Right lobe of liver (tissue), 6 donors: ENCODE measurements around the gene KCNQ2. TPM values are rescaled to one million over a fixed set of nuclear protein-coding genes. Genes with fewer than 3 reads are reported as not detected.

Experiments used
- ATAC-seq, 4 donors: fragments of 200-7000 bp; cut with Tn5 transposase; one replicate each; pipeline ENCODE4 v1.9.1; 2020; ENCODE audit warnings: mild to moderate bottlenecking in 4 of 4, moderate library complexity in 4 of 4
- DNase-seq, 3 donors: peaks; one replicate each; pipeline ENCODE4 v3.0.0-alpha.2; 2020
- H3K27ac ChIP-seq, 3 donors: fragments of 200-600 bp; one replicate each; pipeline ENCODE4 v1.8.0; 2022
- H3K27me3 ChIP-seq, 2 donors: fragments of 200-600 bp; one replicate each; pipeline ENCODE4 v1.8.0; 2022
- H3K36me3 ChIP-seq, 4 donors: fragments of 200-600 bp; sonication (generic) in 1 of 4; one replicate each; pipeline versions ENCODE4 v1.5.1 to v1.8.0; 2017 to 2022; ENCODE audit warnings: control low read depth in 1 of 4
- H3K4me1 ChIP-seq, 4 donors: fragments of 200-600 bp; sonication (generic) in 1 of 4; one replicate each; pipeline versions ENCODE4 v1.5.1 to v1.8.0; 2017 to 2022; ENCODE audit warnings: control low read depth in 1 of 4
- H3K4me3 ChIP-seq, 3 donors: fragments of 200-600 bp; one replicate each; pipeline ENCODE4 v1.8.0; 2022
- H3K9me3 ChIP-seq, 4 donors: fragments of 200-600 bp; sonication (generic) in 1 of 4; one replicate each; pipeline versions ENCODE4 v1.5.1 to v1.8.0; 2017 to 2022; ENCODE audit warnings: control low read depth in 1 of 4
- POLR2A ChIP-seq: fragments of 450-650 bp; IDR thresholded peaks from one replicate; pipeline ENCODE4 v1.6.1; 2017; ENCODE audit warnings: antibody characterized with exemption, mild to moderate bottlenecking
- WGBS: methylation state at CpG from one replicate; pipeline ENCODE4 v1.1.6; 2018; ENCODE audit warnings: low coverage, low lambda C conversion rate; ENCODE audit not compliant: insufficient coverage; ENCODE audit errors: missing lambda C conversion rate; 5-methylcytosine and 5-hydroxymethylcytosine counted together
- intact Hi-C, 2 donors: fragments of 100-400 bp; cut with DNase I; formaldehyde crosslinking; loops; one replicate each; pipeline versions ENCODE4 v1.11.2 to v1.14.1; 2022
- total RNA-seq, 6 experiments: library from RNA; depleted of rRNA in 2 of 6; stranded (reverse); fragments of >200 nt in 2 of 6; fragmentation: NEBNext Ultra II Directional in 3 of 6; extraction: Animal tissue kit (Norgen Biotek cat#: 25700) in 3 of 6; gene quantifications; one replicate each; pipeline versions ENCODE4 v1.1.0 to v1.2.4, GENCODE V29; 2016 to 2023
- TF ChIP-seq, protein P1 (sequence below), 4 donors: fragments of 200-600 bp in 3 of 4; fragments of 450-650 bp in 1 of 4; IDR thresholded peaks; one replicate each; pipeline versions ENCODE4 v1.5.1 to v1.8.0; 2016 to 2022; ENCODE audit warnings: antibody characterized with exemption in 4 of 4, mild to moderate bottlenecking in 2 of 4
- donor health status: DM: no; HTN: yes; CAD: no.
- donor health status: DM: no; HTN: no; CAD: no.
- donor health status: DM: no; HTN: no; CAD: no.
- donor health status: DM: no; HTN: yes; CAD: no.
- donor health status: DM: no; HTN: yes; CAD: no.

KCNQ2 gene
- total RNA-seq, 6 experiments from 2014 or later: not detected

DNA sequence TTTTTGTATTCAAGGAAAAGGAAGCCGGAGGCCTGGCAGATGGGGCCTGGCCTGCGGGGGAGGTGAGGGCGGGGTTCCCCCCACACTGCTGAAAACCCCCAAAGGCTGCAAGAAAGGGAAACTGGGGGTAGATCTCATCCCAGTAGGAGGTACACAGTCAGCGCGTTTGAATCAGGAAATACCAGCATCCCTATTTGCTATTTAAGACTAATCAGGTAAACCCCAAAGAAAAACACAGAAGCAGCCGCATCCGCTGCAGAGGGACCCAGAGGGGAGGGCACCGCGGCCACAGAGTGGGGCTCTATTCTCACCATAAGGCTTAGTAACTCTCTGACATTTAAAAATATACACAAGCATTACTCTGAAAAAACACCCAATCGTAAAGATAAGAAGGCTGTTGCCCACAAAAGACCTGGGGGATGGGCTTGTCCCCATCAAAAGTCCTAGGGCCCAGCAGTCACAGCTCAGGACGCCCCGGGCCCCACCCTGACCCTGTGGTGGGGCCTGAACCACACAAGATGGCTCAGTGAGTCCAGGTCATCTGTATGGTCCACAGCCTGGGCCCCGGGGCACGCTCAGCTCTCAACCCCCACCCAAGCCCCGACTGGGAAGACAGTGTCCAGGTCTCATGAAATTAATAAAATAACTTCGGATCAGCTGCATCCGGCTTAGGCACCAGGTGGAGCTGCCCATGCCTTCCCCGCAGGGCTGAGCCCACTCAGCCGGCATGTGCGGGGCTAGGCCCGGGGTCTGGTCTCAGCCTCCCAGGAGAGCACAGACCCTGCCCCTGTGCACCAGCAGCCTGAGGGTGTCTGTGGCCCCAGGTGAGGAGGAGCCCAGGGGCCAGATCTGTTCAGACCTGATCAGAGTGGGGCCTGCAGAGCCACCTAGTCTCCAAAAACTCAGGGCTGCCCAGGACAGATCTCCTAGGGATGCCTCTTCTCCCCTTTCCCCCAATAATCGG, 31.0 kb downstream of the KCNQ2 start:
- intact Hi-C loops: no loop called here
- DNase-seq (no peak), ATAC-seq (no peak)
- H3K4me1 ChIP-seq: no peaks in the 10 kb centered on the region
- WGBS: 23% methylated on average over 10 of the region's 22 CpGs
- H3K9me3 ChIP-seq: no peaks in the 10 kb centered on the region
- no peaks in the 10 kb centered on the region for H3K27me3 ChIP-seq
- H3K36me3 ChIP-seq: no peaks in the 10 kb centered on the region
- H3K4me3 ChIP-seq: no peak overlapping the region
- TF ChIP-seq POLR2A: no peak
- TF ChIP-seq, protein P1, sequence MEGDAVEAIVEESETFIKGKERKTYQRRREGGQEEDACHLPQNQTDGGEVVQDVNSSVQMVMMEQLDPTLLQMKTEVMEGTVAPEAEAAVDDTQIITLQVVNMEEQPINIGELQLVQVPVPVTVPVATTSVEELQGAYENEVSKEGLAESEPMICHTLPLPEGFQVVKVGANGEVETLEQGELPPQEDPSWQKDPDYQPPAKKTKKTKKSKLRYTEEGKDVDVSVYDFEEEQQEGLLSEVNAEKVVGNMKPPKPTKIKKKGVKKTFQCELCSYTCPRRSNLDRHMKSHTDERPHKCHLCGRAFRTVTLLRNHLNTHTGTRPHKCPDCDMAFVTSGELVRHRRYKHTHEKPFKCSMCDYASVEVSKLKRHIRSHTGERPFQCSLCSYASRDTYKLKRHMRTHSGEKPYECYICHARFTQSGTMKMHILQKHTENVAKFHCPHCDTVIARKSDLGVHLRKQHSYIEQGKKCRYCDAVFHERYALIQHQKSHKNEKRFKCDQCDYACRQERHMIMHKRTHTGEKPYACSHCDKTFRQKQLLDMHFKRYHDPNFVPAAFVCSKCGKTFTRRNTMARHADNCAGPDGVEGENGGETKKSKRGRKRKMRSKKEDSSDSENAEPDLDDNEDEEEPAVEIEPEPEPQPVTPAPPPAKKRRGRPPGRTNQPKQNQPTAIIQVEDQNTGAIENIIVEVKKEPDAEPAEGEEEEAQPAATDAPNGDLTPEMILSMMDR (IDR thresholded peaks at IDR 0.05): no peak
- H3K27ac ChIP-seq: no peak overlapping the region

DNA sequence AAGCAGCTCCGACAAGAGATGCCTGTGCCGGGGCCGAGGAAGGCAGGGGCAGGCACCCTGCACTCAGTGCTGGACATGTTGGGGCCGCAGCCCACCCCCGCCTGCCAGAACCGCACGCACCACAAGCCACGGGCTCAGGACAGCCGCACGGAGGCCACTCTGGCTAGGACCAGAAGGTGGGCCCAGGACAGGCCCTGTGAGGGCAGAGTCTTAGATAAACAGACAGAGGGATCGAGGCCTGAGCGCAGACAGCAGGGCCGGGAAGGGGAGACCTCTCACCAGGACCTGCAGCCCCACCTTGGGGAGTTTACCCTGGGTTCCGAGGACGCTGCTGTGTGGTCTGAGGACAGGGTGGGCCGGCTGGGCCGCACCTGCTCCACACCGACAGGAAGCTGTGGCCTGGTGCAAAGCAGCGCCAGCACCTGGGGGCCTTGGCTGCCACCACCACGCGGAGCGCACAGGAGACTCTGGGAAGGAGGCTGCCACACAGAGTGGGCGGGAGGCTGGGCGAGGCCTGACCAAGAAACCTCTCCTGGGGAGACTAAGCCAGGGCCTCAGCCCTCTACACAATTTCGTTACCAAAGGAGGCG, 32.0 kb downstream of the KCNQ2 start:
- no peak overlapping the region for H3K27ac ChIP-seq
- no peaks in the 10 kb centered on the region for H3K27me3 ChIP-seq
- TF ChIP-seq POLR2A: no peak
- TF ChIP-seq, protein P1 (IDR thresholded peaks at IDR 0.05): no peak
- no peaks in the 10 kb centered on the region for H3K9me3 ChIP-seq
- WGBS: 90% methylated on average over 2 of the region's 26 CpGs
- intact Hi-C loops: no loop called here
- ATAC-seq (no peak), DNase-seq (no peak)
- H3K36me3 ChIP-seq: no peaks in the 10 kb centered on the region
- no peak overlapping the region for H3K4me3 ChIP-seq
- H3K4me1 ChIP-seq: no peaks in the 10 kb centered on the region

DNA sequence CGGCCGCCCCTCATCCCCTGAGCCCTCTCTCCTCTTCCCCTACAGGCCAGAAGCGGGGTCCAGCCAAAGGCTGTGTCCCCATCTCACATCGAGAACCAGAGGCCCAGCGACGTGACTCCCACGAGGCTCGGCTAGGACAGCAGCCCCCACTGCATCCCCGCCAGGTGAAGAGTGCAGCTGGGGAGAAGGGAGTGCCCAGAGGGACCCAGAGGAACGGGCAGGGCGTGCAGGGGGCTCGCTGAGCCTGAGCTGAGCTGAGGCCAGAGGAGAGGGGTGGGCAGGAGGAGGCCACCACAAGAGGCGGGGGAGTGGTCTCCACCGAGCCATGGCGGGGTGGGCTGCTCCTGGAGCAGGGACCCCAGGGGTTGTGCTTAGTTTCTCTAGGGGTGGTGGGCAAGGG, 32.6 kb downstream of the KCNQ2 start:
- Histone ChIP-seq H3K36me3 (no peaks in the 10 kb centered on the region), H3K27ac (no peak overlapping the region), H3K27me3 (no peaks in the 10 kb centered on the region), H3K9me3 (no peaks in the 10 kb centered on the region), H3K4me1 (no peaks in the 10 kb centered on the region), H3K4me3 (no peak overlapping the region)
- no peak for ATAC-seq
- intact Hi-C loops: no loop called here
- TF ChIP-seq POLR2A: no peak
- TF ChIP-seq, protein P1 (IDR thresholded peaks at IDR 0.05): no peak
- 80% methylated on average over 2 of the region's 15 CpGs for WGBS
- DNase-seq: no peak

DNA sequence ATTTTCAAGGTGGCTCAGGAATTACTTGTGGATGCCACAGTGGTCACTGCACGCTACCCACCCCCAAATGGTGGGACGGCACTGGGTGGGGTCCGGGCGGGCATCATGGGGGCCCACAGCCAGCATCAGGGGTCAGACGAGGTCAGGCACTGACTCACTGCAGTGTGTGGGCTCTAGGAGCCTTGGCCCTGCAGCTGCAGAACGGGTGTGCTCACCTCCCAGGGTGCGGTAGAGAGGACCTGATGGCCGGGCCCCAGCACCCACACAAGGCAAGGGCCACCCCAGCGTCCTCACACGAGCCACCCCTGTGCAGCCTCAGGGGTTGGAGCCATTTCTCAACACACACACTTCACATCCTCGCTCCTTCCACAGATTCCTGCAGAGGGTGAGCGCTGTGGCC, 34.3 kb downstream of the KCNQ2 start:
- intact Hi-C loops: no loop called here
- Histone ChIP-seq H3K27me3 (no peaks in the 10 kb centered on the region), H3K9me3 (no peaks in the 10 kb centered on the region), H3K27ac (no peak overlapping the region), H3K4me1 (no peaks in the 10 kb centered on the region), H3K36me3 (no peaks in the 10 kb centered on the region), H3K4me3 (no peak overlapping the region)
- no peak for ATAC-seq
- no peak for TF ChIP-seq POLR2A
- TF ChIP-seq, protein P1 (IDR thresholded peaks at IDR 0.05): no peak
- WGBS: no CpG with 5 or more reads among the region's 12 CpGs
- DNase-seq: no peak
